Stimulated activated CD8-positive, alpha-beta memory T cell treated with anti-CD3 and anti-CD28 coated beads, Interleukin-2, amount 100 ng/mL, for 48 hours (primary cell): ENCODE results near the gene PEAK1.
"Not testable (repeated sequence)": the region's sequence is repeated elsewhere in the genome, so short reads cannot be mapped to it uniquely, and the experiment has no call there.

Experiments
- DNase-seq, 2 donors: peaks; one replicate each; pipeline ENCODE4 v3.0.0-alpha.2; 2020; ENCODE audit warnings: low read depth in 2 of 2

The PEAK1 gene

GRCh38 chr15:77311618-77312398 lies 108.1 kb downstream of the PEAK1 start:
- no peak for DNase-seq

GRCh38 chr15:77311020-77311419 lies 108.9 kb downstream of the PEAK1 start:
- no peak for DNase-seq

- DNase-seq, result no peak
Observed at GRCh38 chr15:77309392-77309791, 110.5 kb downstream of the PEAK1 start.

- DNase-seq, result no peak
Observed at GRCh38 chr15:77305953-77306352, 114.0 kb downstream of the PEAK1 start.

- DNase-seq, result no peak
Observed at GRCh38 chr15:77296773-77297337, 123.0 kb downstream of the PEAK1 start.

- no peak for DNase-seq
Observed at GRCh38 chr15:77295446-77295845, 124.5 kb downstream of the PEAK1 start.

GRCh38 chr15:77292969-77293558 lies 126.8 kb downstream of the PEAK1 start:
- DNase-seq, result no peak

GRCh38 chr15:77291107-77291506 lies 128.8 kb downstream of the PEAK1 start:
- DNase-seq, result no peak

- DNase-seq, result no peak
Observed at GRCh38 chr15:77287385-77287784, 132.5 kb downstream of the PEAK1 start.

- DNase-seq, result no peak
Observed at GRCh38 chr15:77285057-77285997, 134.6 kb downstream of the PEAK1 start.

GRCh38 chr15:77282333-77282732 lies 137.6 kb downstream of the PEAK1 start:
- no peak for DNase-seq

- DNase-seq, result no peak
Observed at GRCh38 chr15:77276943-77277342, 143.0 kb downstream of the PEAK1 start.

GRCh38 chr15:77276096-77276495 lies 143.8 kb downstream of the PEAK1 start:
- DNase-seq, result no peak

- DNase-seq, result not testable (repeated sequence)
Observed at GRCh38 chr15:77273136-77273535, 146.8 kb downstream of the PEAK1 start.

GRCh38 chr15:77266708-77267386 lies 153.1 kb downstream of the PEAK1 start:
- no peak for DNase-seq

GRCh38 chr15:77255385-77255784 lies 164.5 kb downstream of the PEAK1 start:
- DNase-seq, result no peak

- no peak for DNase-seq
Observed at GRCh38 chr15:77251662-77252061, 168.2 kb downstream of the PEAK1 start.

- no peak for DNase-seq
Observed at GRCh38 chr15:77247116-77247515, 172.8 kb downstream of the PEAK1 start.

- no peak for DNase-seq
Observed at GRCh38 chr15:77243716-77244401, 176.0 kb downstream of the PEAK1 start.

GRCh38 chr15:77243135-77243534 lies 176.8 kb downstream of the PEAK1 start:
- DNase-seq, result no peak
